Keratinocyte (primary cell): ENCODE data around the gene C12orf60.

Experiments
- CTCF ChIP-seq, 3 experiments: IDR thresholded peaks in 1 of 3; conservative IDR thresholded peaks in 1 of 3; optimal IDR thresholded peaks in 1 of 3; 2 replicates in 2 of 3; 3 replicates in 1 of 3; pipeline versions ENCODE3 to v1.5.1; 2011; ENCODE audit warnings: low read length in 3 of 3, mild to moderate bottlenecking in 3 of 3, moderate library complexity in 2 of 3, control low read depth in 1 of 3, inconsistent platforms in 1 of 3; ENCODE audit not compliant: insufficient read depth in 2 of 3; ENCODE audit errors: extremely low read depth in 1 of 3
- EZH2 ChIP-seq: IDR thresholded peaks from one replicate; pipeline ENCODE4 v1.6.1; 2012; ENCODE audit warnings: inconsistent platforms, mild to moderate bottlenecking, low read length, moderate library complexity

GRCh38 chr12:14781563-14781962 is 21.9 kb upstream of the C12orf60 start:
- TF ChIP-seq CTCF (optimal IDR thresholded peaks at IDR 0.05 in 1 of 3, IDR thresholded peaks at IDR 0.05 in 1 of 3, conservative IDR thresholded peaks at IDR 0.05 in 1 of 3; ENCODE audit: extremely low read depth in 1 of 3, insufficient read depth in 2 of 3, low read length in 3 of 3) = no peak
- no peak for TF ChIP-seq EZH2
